ENCODE results near the gene NDUFA13. TPM values are rescaled to one million over a fixed set of nuclear protein-coding genes. Genes with fewer than 3 reads are reported as not detected.

Gene NDUFA13
- total RNA-seq, 1 donor from 2014 or later = 169 TPM

DNA sequence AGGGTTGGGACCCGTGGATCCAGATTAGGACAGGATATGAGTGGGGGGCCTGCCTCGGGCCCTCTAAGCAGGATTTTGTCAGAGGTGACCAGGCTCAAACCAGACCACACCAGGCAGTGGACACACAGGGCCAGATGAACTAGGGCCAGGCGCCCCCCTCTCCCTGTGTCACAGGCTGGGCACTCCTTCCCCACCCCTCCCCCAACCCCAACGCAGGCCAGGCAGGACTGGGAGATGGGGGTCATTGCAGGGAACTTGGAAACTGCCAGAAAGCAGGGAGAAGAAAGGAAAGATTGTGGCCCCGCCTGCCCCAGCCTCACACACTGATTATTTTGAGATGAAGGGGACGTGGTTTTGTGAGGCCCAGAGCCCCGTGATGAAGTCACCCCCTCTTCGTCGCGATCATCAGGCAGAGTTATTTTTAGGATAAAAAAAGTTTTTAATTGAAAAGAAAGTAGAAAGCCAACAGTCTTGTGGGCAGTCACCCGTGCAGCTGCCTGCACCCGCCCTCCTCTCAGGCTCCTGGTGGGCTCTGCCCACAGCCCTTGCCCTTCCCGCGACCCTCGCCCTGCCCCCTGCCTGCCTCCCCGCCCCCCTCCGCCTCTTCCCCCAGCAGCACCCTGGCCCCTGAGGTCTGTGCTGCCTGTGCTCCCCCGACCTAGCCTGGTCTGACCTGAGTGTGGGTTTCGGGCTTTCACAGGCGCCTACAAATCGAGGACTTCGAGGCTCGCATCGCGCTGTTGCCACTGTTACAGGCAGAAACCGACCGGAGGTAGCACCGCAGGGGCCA is 10.8 kb downstream of the NDUFA13 start:
- H3K27ac ChIP-seq (ENCODE audit: low read depth, low read length) = no peak overlapping the region
- peaks cover 17 to 32% (median 25%) of the 10 kb centered on the region in 3 donors for H3K36me3 ChIP-seq (ENCODE audit: control insufficient read depth in 3 of 3, insufficient read depth in 3 of 3, low read length in 3 of 3)
- no peak overlapping the region for H3K9ac ChIP-seq (ENCODE audit: low read depth in 1 of 3, low read length in 3 of 3)
- no peak overlapping the region for H3K4me3 ChIP-seq (ENCODE audit: low read length in 3 of 3)
- H3K4me1 ChIP-seq (ENCODE audit: control insufficient read depth in 3 of 3, insufficient read depth in 3 of 3, low read length in 3 of 3) = peaks cover 0 to 9% (median 4%) of the 10 kb centered on the region in 3 donors
- H3K9me3 ChIP-seq (ENCODE audit: control insufficient read depth in 3 of 3, low read length in 3 of 3) = no peaks in the 10 kb centered on the region
- no peaks in the 10 kb centered on the region for H3K27me3 ChIP-seq (ENCODE audit: control insufficient read depth in 3 of 3, insufficient read depth in 3 of 3, low read length in 3 of 3)

DNA sequence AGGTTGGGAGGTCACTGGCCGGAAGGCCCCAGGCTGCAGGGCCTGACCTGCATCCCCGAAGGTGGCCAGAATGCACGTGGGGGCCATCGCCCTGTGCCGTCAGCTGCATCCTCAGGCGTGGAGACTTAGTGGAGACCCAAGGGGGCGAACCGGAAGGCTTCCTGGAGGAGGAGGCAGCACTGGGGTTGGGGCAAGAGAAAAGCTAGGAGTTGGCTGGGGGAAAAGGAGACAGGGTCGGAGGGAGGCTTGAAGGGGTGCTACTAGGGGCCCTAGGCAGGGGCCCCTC is 11.3 kb downstream of the NDUFA13 start:
- Histone ChIP-seq H3K27me3 (ENCODE audit: control insufficient read depth in 3 of 3, insufficient read depth in 3 of 3, low read length in 3 of 3) (no peaks in the 10 kb centered on the region), H3K9ac (ENCODE audit: low read depth in 1 of 3, low read length in 3 of 3) (no peak overlapping the region), H3K27ac (ENCODE audit: low read depth, low read length) (no peak overlapping the region), H3K4me3 (ENCODE audit: low read length in 3 of 3) (no peak overlapping the region), H3K9me3 (ENCODE audit: control insufficient read depth in 3 of 3, low read length in 3 of 3) (no peaks in the 10 kb centered on the region), H3K36me3 (ENCODE audit: control insufficient read depth in 3 of 3, insufficient read depth in 3 of 3, low read length in 3 of 3) (peaks cover 17 to 32% (median 25%) of the 10 kb centered on the region in 3 donors), H3K4me1 (ENCODE audit: control insufficient read depth in 3 of 3, insufficient read depth in 3 of 3, low read length in 3 of 3) (peaks cover 4 to 14% (median 7%) of the 10 kb centered on the region in 3 donors)

DNA sequence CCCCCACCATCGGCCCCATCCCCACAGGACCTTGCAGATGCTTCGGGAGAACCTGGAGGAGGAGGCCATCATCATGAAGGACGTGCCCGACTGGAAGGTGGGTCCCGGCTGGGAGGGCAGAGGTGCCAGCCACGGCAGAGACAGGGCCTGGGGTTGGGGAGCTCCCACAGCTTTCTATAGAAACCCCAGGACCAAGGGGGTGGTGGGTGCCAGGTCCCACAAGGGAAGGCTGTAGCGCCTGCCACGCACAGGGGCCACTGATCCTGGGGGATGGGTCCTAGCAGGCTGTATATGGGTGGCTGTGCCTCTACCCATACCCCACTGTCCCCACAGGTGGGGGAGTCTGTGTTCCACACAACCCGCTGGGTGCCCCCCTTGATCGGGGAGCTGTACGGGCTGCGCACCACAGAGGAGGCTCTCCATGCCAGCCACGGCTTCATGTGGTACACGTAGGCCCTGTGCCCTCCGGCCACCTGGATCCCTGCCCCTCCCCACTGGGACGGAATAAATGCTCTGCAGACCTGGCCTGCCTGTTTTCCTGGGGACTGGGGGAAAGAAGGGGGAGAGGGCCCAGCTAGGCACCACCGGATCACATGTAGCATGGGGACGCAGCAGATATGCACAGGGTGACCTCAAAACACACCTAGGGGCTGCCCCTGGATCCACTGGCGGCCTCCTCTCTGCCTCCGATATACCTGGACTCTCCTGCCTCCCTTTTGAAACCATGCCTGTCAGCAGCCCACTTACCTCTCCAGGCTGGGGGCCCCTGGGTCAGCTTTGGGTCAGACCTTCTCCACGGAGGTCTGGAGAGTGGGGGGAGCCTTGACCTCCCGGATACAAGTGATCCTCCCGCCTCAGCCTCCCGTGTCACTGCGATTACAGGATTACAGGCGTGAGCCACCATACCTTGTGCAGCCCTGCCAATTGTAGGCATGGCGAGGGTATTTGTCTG is 11.9 kb downstream of the NDUFA13 start:
- Histone ChIP-seq H3K36me3 (ENCODE audit: control insufficient read depth in 3 of 3, insufficient read depth in 3 of 3, low read length in 3 of 3) (peaks cover 17 to 32% (median 25%) of the 10 kb centered on the region in 3 donors), H3K9ac (ENCODE audit: low read depth in 1 of 3, low read length in 3 of 3) (no peak overlapping the region), H3K9me3 (ENCODE audit: control insufficient read depth in 3 of 3, low read length in 3 of 3) (no peaks in the 10 kb centered on the region), H3K4me1 (ENCODE audit: control insufficient read depth in 3 of 3, insufficient read depth in 3 of 3, low read length in 3 of 3) (peaks cover 8 to 20% (median 11%) of the 10 kb centered on the region in 3 donors), H3K4me3 (ENCODE audit: low read length in 3 of 3) (no peak overlapping the region), H3K27ac (ENCODE audit: low read depth, low read length) (no peak overlapping the region), H3K27me3 (ENCODE audit: control insufficient read depth in 3 of 3, insufficient read depth in 3 of 3, low read length in 3 of 3) (no peaks in the 10 kb centered on the region)

DNA sequence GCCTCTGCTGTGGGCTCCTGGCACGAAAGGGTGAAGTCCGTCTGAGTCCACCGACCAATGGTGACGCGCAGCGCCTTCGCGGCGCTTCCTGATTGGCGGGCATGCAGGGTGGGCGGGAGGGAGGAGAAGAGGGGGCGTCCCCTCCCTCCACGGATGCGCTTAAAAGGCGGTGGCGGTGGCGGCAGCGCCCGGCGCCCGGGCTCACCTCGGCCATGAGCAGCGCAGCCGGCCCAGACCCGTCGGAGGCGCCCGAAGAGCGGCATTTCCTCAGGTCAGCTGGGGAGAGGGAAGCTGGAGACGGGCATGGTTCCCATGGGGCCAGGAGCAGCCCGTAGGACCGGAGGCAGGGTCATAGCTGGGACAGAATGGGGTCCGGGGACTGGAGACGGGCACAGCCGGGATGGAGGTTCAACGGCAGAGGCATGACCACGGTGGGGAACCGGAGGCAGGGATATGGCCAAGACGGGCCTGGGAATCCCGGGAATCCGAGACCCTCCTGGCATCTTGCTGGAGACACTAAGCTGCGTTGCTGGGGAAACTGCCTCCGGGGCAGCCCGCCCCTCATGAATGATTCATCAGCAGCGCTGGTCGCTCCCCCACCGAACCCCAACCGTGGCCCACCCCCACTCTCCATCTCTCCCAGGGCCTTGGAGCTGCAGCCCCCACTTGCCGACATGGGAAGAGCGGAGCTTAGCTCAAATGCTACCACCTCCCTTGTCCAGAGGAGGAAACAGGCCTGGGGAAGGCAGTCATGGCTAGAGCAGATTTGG is 12.9 kb downstream of the NDUFA13 start, which contains the start of gene YJEFN3:
TSS of gene YJEFN3 (plus strand) at position 191 of the 770 bp plus-strand sequence. CDS start at position 213, 22 bp downstream.
- Histone ChIP-seq H3K27me3 (ENCODE audit: control insufficient read depth in 3 of 3, insufficient read depth in 3 of 3, low read length in 3 of 3) (no peaks in the 10 kb centered on the region), H3K27ac (ENCODE audit: low read depth, low read length) (no peak within 1 kb of the TSS), H3K9ac (ENCODE audit: low read depth in 1 of 3, low read length in 3 of 3) (no peak within 1 kb of the TSS), H3K4me3 (ENCODE audit: low read length in 3 of 3) (no peak within 1 kb of the TSS), H3K4me1 (ENCODE audit: control insufficient read depth in 3 of 3, insufficient read depth in 3 of 3, low read length in 3 of 3) (peaks cover 8 to 20% (median 11%) of the 10 kb centered on the region in 3 donors), H3K9me3 (ENCODE audit: control insufficient read depth in 3 of 3, low read length in 3 of 3) (no peaks in the 10 kb centered on the region), H3K36me3 (ENCODE audit: control insufficient read depth in 3 of 3, insufficient read depth in 3 of 3, low read length in 3 of 3) (peaks cover 16 to 31% (median 22%) of the 10 kb centered on the region in 3 donors)

DNA sequence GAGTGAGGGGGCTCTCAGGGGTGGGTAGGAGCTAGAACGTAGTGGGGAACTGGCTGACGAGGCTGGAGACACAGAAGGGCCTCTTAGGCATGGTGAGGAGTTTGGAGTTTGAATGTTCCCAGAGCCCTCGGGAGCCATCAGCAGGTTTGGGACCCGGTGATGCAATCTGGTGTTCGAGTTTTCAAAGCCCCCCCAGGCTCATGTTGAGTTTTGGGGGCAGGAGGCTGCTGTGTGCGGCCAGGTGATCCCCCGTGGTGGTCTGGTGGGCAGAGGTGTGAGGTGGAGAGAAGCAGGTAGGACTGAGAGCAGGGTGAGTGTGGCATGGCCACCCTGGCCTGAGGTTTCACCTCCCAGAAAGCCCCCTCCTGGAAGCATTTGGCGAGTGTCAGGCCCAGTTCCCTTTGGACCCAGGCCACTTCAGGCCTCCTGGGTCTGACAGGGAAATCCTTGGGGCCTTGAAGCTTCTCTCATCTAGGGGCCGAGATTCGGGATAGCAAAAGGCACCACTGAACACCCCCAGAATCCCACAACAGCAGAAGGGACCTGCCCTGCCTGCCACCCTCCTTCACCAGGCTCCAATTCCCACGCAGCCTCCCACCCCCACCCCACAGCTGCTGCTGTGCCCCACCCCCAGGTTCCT is 13.9 kb downstream of the NDUFA13 start:
- Histone ChIP-seq H3K4me1 (ENCODE audit: control insufficient read depth in 3 of 3, insufficient read depth in 3 of 3, low read length in 3 of 3) (peaks cover 8 to 19% (median 9%) of the 10 kb centered on the region in 3 donors), H3K27me3 (ENCODE audit: control insufficient read depth in 3 of 3, insufficient read depth in 3 of 3, low read length in 3 of 3) (no peaks in the 10 kb centered on the region), H3K9me3 (ENCODE audit: control insufficient read depth in 3 of 3, low read length in 3 of 3) (no peaks in the 10 kb centered on the region), H3K9ac (ENCODE audit: low read depth in 1 of 3, low read length in 3 of 3) (no peak overlapping the region), H3K4me3 (ENCODE audit: low read length in 3 of 3) (no peak overlapping the region), H3K27ac (ENCODE audit: low read depth, low read length) (no peak overlapping the region), H3K36me3 (ENCODE audit: control insufficient read depth in 3 of 3, insufficient read depth in 3 of 3, low read length in 3 of 3) (peaks cover 14 to 25% (median 19%) of the 10 kb centered on the region in 3 donors)

DNA sequence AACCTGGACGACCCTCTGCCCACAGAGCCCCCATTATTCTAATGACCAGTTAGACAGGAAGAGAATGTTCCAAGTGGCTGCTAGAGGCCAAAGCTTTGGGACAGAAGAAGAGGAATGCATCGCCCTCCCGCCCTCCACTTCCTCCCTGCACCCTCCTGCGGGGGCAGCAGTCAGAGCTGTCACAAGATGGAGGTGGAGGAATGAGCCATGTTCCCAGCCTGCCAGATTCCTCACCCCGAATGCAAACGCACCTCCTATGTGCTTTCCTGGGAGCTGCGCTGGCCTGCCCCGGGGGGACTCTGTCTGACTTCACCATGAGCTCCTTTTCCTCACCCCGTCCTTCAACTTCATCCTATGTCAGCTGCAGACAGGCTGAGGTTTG is 14.4 kb downstream of the NDUFA13 start:
- H3K4me1 ChIP-seq (ENCODE audit: control insufficient read depth in 3 of 3, insufficient read depth in 3 of 3, low read length in 3 of 3) = peaks cover 7 to 14% (median 8%) of the 10 kb centered on the region in 3 donors
- no peak overlapping the region for H3K9ac ChIP-seq (ENCODE audit: low read depth in 1 of 3, low read length in 3 of 3)
- no peaks in the 10 kb centered on the region for H3K27me3 ChIP-seq (ENCODE audit: control insufficient read depth in 3 of 3, insufficient read depth in 3 of 3, low read length in 3 of 3)
- no peaks in the 10 kb centered on the region for H3K9me3 ChIP-seq (ENCODE audit: control insufficient read depth in 3 of 3, low read length in 3 of 3)
- peaks cover 16 to 20% (median 19%) of the 10 kb centered on the region in 3 donors for H3K36me3 ChIP-seq (ENCODE audit: control insufficient read depth in 3 of 3, insufficient read depth in 3 of 3, low read length in 3 of 3)
- no peak overlapping the region for H3K4me3 ChIP-seq (ENCODE audit: low read length in 3 of 3)
- no peak overlapping the region for H3K27ac ChIP-seq (ENCODE audit: low read depth, low read length)

DNA sequence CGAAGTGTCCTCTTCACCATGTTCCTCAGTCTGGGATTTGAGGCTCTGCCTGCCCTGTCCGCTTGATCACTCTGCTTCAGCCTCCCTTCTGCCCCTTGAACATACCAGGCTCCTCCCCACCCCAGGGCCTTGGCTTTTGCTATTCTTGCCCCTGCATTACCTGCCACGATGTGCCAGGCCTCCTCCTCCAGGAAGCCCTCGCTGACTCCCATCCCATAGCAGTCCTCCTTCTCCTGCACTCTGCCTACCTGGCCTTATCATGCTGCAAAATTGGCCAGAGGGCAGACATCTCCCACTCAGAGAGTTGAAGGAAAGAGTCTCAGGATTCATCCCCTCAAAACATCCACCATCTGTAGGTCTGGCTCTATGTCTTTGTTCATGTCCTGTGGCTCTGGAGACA is 14.9 kb downstream of the NDUFA13 start:
- H3K9ac ChIP-seq (ENCODE audit: low read depth in 1 of 3, low read length in 3 of 3) = no peak overlapping the region
- H3K4me3 ChIP-seq (ENCODE audit: low read length in 3 of 3) = no peak overlapping the region
- H3K27me3 ChIP-seq (ENCODE audit: control insufficient read depth in 3 of 3, insufficient read depth in 3 of 3, low read length in 3 of 3) = peaks cover 0 to 3% (median 0%) of the 10 kb centered on the region in 3 donors
- H3K9me3 ChIP-seq (ENCODE audit: control insufficient read depth in 3 of 3, low read length in 3 of 3) = no peaks in the 10 kb centered on the region
- H3K27ac ChIP-seq (ENCODE audit: low read depth, low read length) = no peak overlapping the region
- peaks cover 16 to 19% (median 18%) of the 10 kb centered on the region in 3 donors for H3K36me3 ChIP-seq (ENCODE audit: control insufficient read depth in 3 of 3, insufficient read depth in 3 of 3, low read length in 3 of 3)
- peaks cover 7 to 12% (median 8%) of the 10 kb centered on the region in 3 donors for H3K4me1 ChIP-seq (ENCODE audit: control insufficient read depth in 3 of 3, insufficient read depth in 3 of 3, low read length in 3 of 3)

DNA sequence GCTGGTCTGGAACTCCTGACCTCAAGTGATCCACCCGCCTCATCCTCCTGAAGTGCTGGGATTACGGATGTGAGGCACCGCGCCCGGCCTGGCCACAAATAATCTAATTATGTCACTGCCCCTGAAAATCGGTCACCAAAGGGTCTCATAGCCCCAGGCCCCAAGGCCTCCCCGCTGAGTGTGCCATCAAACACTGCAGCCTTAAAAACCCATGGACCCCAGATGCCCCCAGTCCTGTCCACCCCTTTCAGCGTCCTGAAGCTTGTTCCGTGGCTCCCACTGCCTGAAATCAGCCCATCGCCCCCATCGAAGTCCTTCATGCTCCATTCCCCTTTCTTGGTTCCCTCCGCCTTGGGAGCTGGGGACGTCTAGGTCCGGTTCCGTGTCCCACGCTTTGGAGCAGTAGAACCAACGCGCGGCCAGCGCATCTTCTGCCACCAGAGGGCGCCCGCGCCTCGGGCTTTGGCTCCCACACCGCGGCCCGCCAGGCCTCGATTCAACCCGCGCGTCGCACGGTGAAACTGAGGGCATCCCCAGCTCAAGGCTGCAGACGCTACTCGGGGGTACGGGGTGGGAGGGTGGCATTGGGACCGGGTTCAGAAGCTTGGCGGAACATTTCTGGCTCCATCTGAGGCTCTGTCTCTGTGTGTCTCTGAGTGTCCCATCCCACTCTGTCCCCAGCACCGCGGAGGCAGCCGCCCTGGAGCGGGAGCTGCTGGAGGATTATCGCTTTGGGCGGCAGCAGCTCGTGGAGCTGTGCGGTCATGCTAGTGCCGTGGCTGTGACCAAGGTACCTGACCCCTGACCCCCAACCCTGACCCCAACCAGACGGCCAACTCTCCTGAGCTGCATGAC is 16.2 kb downstream of the NDUFA13 start:
- Histone ChIP-seq H3K9ac (ENCODE audit: low read depth in 1 of 3, low read length in 3 of 3) (peak overlapping the region in 2 of 3 donors; percentile 20 to 57), H3K27me3 (ENCODE audit: control insufficient read depth in 3 of 3, insufficient read depth in 3 of 3, low read length in 3 of 3) (peaks cover under 1 to 6% (median 4%) of the 10 kb centered on the region in 3 donors), H3K36me3 (ENCODE audit: control insufficient read depth in 3 of 3, insufficient read depth in 3 of 3, low read length in 3 of 3) (peaks cover 11 to 12% (median 12%) of the 10 kb centered on the region in 3 donors), H3K9me3 (ENCODE audit: control insufficient read depth in 3 of 3, low read length in 3 of 3) (no peaks in the 10 kb centered on the region), H3K27ac (ENCODE audit: low read depth, low read length) (no peak overlapping the region), H3K4me3 (ENCODE audit: low read length in 3 of 3) (peak overlapping the region in 2 of 3 donors; percentile 6 to 30), H3K4me1 (ENCODE audit: control insufficient read depth in 3 of 3, insufficient read depth in 3 of 3, low read length in 3 of 3) (peaks cover 7 to 12% (median 8%) of the 10 kb centered on the region in 3 donors)
